PC-3 (cell line): Measurements from ENCODE around the gene CFAP54. TPM values are rescaled to one million over a fixed set of nuclear protein-coding genes. Genes with fewer than 3 reads are reported as not detected.
"Not testable (repeated sequence)": the region's sequence is repeated elsewhere in the genome, so short reads cannot be mapped to it uniquely, and the experiment has no call there.

ENCODE experiments used
- ATAC-seq: fragments of 200-7000 bp; cut with Tn5 transposase; 2 replicates; pipeline ENCODE4 v1.9.1; 2020; ENCODE audit warnings: mild to moderate bottlenecking, moderate library complexity
- BruUV-seq: library from RNA; stranded (reverse); fragments of 400-500 nt; replicated peaks from 2 replicates; lab custom pipeline; 2021; lab: Mats Ljungman, UMichigan
- CTCF ChIA-PET: fragments of 300-600 bp; sonication (Branson Sonifier 250); formaldehyde crosslinking; loops from one replicate; lab custom pipeline; 2022; ENCODE audit warnings: antibody characterized with exemption; lab: Charles Lee
- POLR2A ChIA-PET: fragments of 300-600 bp; sonication (Branson Sonifier 250); formaldehyde crosslinking; loops from one replicate; lab custom pipeline; 2022; ENCODE audit warnings: antibody characterized with exemption; ENCODE audit not compliant: unreplicated experiment; lab: Charles Lee
- DNase-seq: peaks from one replicate; pipeline ENCODE4 v3.0.0-alpha.2; 2015
- H2AFZ ChIP-seq: fragments of 300-600 bp; sonication (generic); 2 replicates; pipeline ENCODE4 v1.6.0; 2016; ENCODE audit warnings: antibody characterized with exemption, low read length
- H3F3A ChIP-seq: fragments of 300-600 bp; sonication (generic); one replicate; pipeline ENCODE4 v1.6.0; 2017; ENCODE audit warnings: antibody characterized with exemption, low read length, control low read depth, mild to moderate bottlenecking; ENCODE audit not compliant: unreplicated experiment
- H3K27ac ChIP-seq: fragments of 300-600 bp; sonication (generic); 2 replicates; pipeline ENCODE4 v1.5.1; 2016; ENCODE audit warnings: mild to moderate bottlenecking, low read length
- H3K27me3 ChIP-seq: fragments of 300-600 bp; sonication (generic); 2 replicates; pipeline ENCODE4 v1.6.1; 2016; ENCODE audit warnings: low read length, mixed read lengths
- H3K36me3 ChIP-seq: fragments of 300-600 bp; sonication (generic); 2 replicates; pipeline ENCODE4 v1.6.1; 2016; ENCODE audit warnings: low read depth, mixed run types, low read length, mixed read lengths
- H3K4me1 ChIP-seq: fragments of 300-600 bp; sonication (generic); 2 replicates; pipeline ENCODE4 v1.5.1; 2016; ENCODE audit warnings: low read length; ENCODE audit not compliant: insufficient read depth
- H3K4me2 ChIP-seq: fragments of 300-600 bp; sonication (generic); 2 replicates; pipeline ENCODE4 v1.6.0; 2016; ENCODE audit warnings: low read length
- H3K4me3 ChIP-seq: fragments of 300-600 bp; sonication (generic); 2 replicates; pipeline ENCODE4 v1.5.1; 2016; ENCODE audit warnings: mild to moderate bottlenecking, low read length, mixed read lengths
- H3K79me2 ChIP-seq: fragments of 300-600 bp; sonication (generic); 2 replicates; pipeline ENCODE4 v1.6.1; 2017; ENCODE audit warnings: low read length, mixed read lengths
- H3K9ac ChIP-seq: fragments of 300-600 bp; sonication (generic); 2 replicates; pipeline ENCODE4 v1.6.0; 2016; ENCODE audit warnings: mild to moderate bottlenecking, low read length
- H3K9me2 ChIP-seq: fragments of 300-600 bp; sonication (generic); replicated peaks from 2 replicates; pipeline ENCODE4 v1.6.1; 2016; ENCODE audit warnings: mixed run types, low read length, mixed read lengths
- H3K9me3 ChIP-seq: fragments of 300-600 bp; sonication (generic); 2 replicates; pipeline ENCODE4 v1.6.1; 2016; ENCODE audit warnings: low read length, mixed read lengths
- H4K20me1 ChIP-seq: fragments of 300-600 bp; sonication (generic); 2 replicates; pipeline ENCODE4 v1.6.1; 2016; ENCODE audit warnings: low read length, mixed read lengths
- CTCF ChIP-seq: fragments of 300-600 bp; sonication (generic); conservative IDR thresholded peaks from 2 replicates; pipeline ENCODE4 v1.5.1; 2017; ENCODE audit warnings: antibody characterized with exemption, low read depth, mild to moderate bottlenecking, low read length
- EZH2 ChIP-seq: fragments of 300-600 bp; sonication (generic); IDR thresholded peaks from one replicate; pipeline ENCODE4 v1.6.1; 2017; ENCODE audit warnings: antibody characterized with exemption, mild to moderate bottlenecking, low read length; ENCODE audit not compliant: unreplicated experiment
- EZH2phosphoT487 ChIP-seq: fragments of 300-600 bp; sonication (generic); IDR thresholded peaks from 2 replicates; pipeline ENCODE4 v1.6.1; 2018; ENCODE audit warnings: mild to moderate bottlenecking, antibody characterized with exemption, low read length, borderline replicate concordance
- intact Hi-C: fragments of 100-400 bp; cut with micrococcal nuclease; formaldehyde crosslinking; loops from 2 replicates; pipeline ENCODE4 v1.9.0; 2023
- total RNA-seq: library from RNA; depleted of rRNA; stranded (reverse); fragments of >200 nt; gene quantifications from 2 replicates; pipeline ENCODE4 v1.2.3, GENCODE V29; 2014

The CFAP54 gene
- total RNA-seq, 1 experiment from 2014 or later, result 0.77 TPM

GRCh38 chr12:96719660-96720362, 230.4 kb downstream of the CFAP54 start:
- H3K9ac ChIP-seq, result peak overlapping the region; percentile 36
- H3K27ac ChIP-seq, result peak overlapping the region; percentile 10; the same call in 1 of the 2 replicates
- DNase-seq (peak; percentile 63), ATAC-seq (peak; percentile 70)
- no TSS peak for BruUV-seq
- no peaks in the 10 kb centered on the region for H4K20me1 ChIP-seq
- CTCF ChIA-PET, result no interaction called here
- peak overlapping the region; percentile 88 for H3K4me2 ChIP-seq
- TF ChIP-seq CTCF (no peak), EZH2phosphoT487 (no peak), EZH2 (no peak)
- no peaks in the 10 kb centered on the region for H3K9me3 ChIP-seq
- intact Hi-C loops, result loop anchor here (1.0 to 2.0 kb wide), 4 partner anchors 55 to 265 kb away; no protein-coding TSS in a partner anchor
- peak overlapping the region; percentile 97 for H2AFZ ChIP-seq
- POLR2A ChIA-PET, result interaction anchor here (0.6 kb wide), 1 partner anchor 1448 kb away, joined by 3 read pairs; no protein-coding TSS in a partner anchor
- no peaks in the 10 kb centered on the region for H3K36me3 ChIP-seq
- no peaks in the 10 kb centered on the region for H3K79me2 ChIP-seq
- peaks cover 10% of the 10 kb centered on the region; the same call in 1 of the 2 replicates for H3K4me1 ChIP-seq
- H3F3A ChIP-seq, result no peaks in the 10 kb centered on the region
- no peaks in the 10 kb centered on the region for H3K9me2 ChIP-seq
- H3K4me3 ChIP-seq, result peak overlapping the region; percentile 73
- H3K27me3 ChIP-seq, result no peaks in the 10 kb centered on the region

DNA sequence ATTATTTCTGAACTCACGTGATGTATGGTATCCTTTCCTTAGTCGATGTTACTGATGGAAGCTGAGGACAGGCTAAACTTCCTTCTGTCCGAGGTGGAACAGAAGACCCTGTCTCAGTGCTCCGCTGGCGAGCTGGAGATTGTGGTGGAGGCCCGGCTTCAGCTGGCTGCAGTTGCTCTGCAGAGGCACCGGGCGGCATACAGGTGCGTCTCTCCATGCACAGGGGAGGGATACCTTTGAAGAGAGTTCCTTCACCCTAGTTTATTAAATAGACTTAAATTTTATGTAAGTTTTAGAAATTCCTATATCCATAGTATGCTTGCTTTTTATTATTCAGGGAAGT, 231.0 kb downstream of the CFAP54 start:
- POLR2A ChIA-PET, result interaction anchor here (0.5 kb wide), 1 partner anchor 19 kb away, joined by 3 read pairs; no protein-coding TSS in a partner anchor
- peak; percentile 57 for DNase-seq

GRCh38 chr12:96729466-96729865, 240.1 kb downstream of the CFAP54 start:
- H3K4me1 ChIP-seq, H3K9me2 ChIP-seq, CTCF ChIA-PET, H3K36me3 ChIP-seq, ATAC-seq, intact Hi-C loops, H3K9ac ChIP-seq, H3K4me3 ChIP-seq, DNase-seq, H4K20me1 ChIP-seq, H3F3A ChIP-seq, H3K9me3 ChIP-seq, BruUV-seq, H3K27ac ChIP-seq, H3K4me2 ChIP-seq, H3K27me3 ChIP-seq, H3K79me2 ChIP-seq, H2AFZ ChIP-seq, POLR2A ChIA-PET: not testable (repeated sequence)

More for the DNA sequence above, 231.0 kb downstream of the CFAP54 start:
- Histone ChIP-seq H3K9ac (peak overlapping the region; percentile 36), H3K27me3 (no peaks in the 10 kb centered on the region), H3K9me2 (no peaks in the 10 kb centered on the region), H3K36me3 (no peaks in the 10 kb centered on the region), H3K4me3 (peak overlapping the region; percentile 73), H2AFZ (peak overlapping the region; percentile 97), H3K4me1 (peaks cover 10% of the 10 kb centered on the region; the same call in 1 of the 2 replicates), H3K9me3 (no peaks in the 10 kb centered on the region), H3K79me2 (no peaks in the 10 kb centered on the region), H3K4me2 (peak overlapping the region; percentile 88), H3K27ac (peak overlapping the region; percentile 10; the same call in 1 of the 2 replicates), H4K20me1 (no peaks in the 10 kb centered on the region), H3F3A (no peaks in the 10 kb centered on the region)
- CTCF ChIA-PET, result no interaction called here
- TF ChIP-seq CTCF (peak; percentile 52), EZH2 (no peak), EZH2phosphoT487 (no peak)
- intact Hi-C loops, result loop anchor here (1.0 to 2.0 kb wide), 4 partner anchors 54 to 265 kb away; no protein-coding TSS in a partner anchor
- peak; percentile 97 for ATAC-seq
- TSS peak; percentile 32 for BruUV-seq
